D721Med (cell line): ENCODE results near the gene MYLK2.

Experiments used
- DNase-seq: peaks from one replicate; pipeline ENCODE4 v3.0.0; 2011; ENCODE audit warnings: low spot score; ENCODE audit not compliant: insufficient read length
- FAIRE-seq: peaks from 2 replicates; lab custom pipeline; 2011; peaks lifted over from hg19 to GRCh38; lab: Jason Lieb, UNC
- CTCF ChIP-seq: IDR thresholded peaks from 2 replicates; pipeline ENCODE4 v1.5.1; 2012; ENCODE audit warnings: mild to moderate bottlenecking, control low read depth; ENCODE audit not compliant: insufficient read depth; ENCODE audit errors: missing control alignments

MYLK2 gene

GRCh38 chr20:31816221-31816620, 2.9 kb upstream of the MYLK2 start:
- FAIRE-seq (no peak), DNase-seq (no peak)
- no peak for TF ChIP-seq CTCF

GRCh38 chr20:31817461-31817860, 1.7 kb upstream of the MYLK2 start:
- no peak for TF ChIP-seq CTCF
- FAIRE-seq (no peak), DNase-seq (no peak)

- TF ChIP-seq CTCF: no peak
- FAIRE-seq (no peak), DNase-seq (no peak)
These were observed 714 bp upstream of the MYLK2 start for GRCh38 chr20:31818376-31818908.

DNA sequence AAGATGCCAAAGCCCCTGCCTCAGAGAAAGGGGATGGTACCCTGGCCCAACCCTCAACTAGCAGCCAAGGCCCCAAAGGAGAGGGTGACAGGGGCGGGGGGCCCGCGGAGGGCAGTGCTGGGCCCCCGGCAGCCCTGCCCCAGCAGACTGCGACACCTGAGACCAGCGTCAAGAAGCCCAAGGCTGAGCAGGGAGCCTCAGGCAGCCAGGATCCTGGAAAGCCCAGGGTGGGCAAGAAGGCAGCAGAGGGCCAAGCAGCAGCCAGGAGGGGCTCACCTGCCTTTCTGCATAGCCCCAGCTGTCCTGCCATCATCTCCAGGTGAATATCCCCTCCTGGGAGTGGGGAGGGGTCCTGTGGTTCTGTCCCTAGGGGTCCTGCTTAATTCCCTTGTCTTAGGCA, 1.1 kb downstream of the MYLK2 start:
- TF ChIP-seq CTCF: no peak
- no peak for FAIRE-seq
- no peak for DNase-seq

GRCh38 chr20:31821427-31821826, 2.3 kb downstream of the MYLK2 start:
- no peak for TF ChIP-seq CTCF
- DNase-seq (no peak), FAIRE-seq (no peak)

- TF ChIP-seq CTCF: peak; percentile 87
- FAIRE-seq (no peak), DNase-seq (peak; percentile 82)
These were observed 3.5 kb downstream of the MYLK2 start for GRCh38 chr20:31822421-31823330.
